Fibroblast of the aortic adventitia (primary cell): ENCODE results near the gene CD47. TPM values are rescaled to one million over a fixed set of nuclear protein-coding genes. Genes with fewer than 3 reads are reported as not detected.

Experiments
- DNase-seq: peaks from one replicate; pipeline ENCODE4 v3.0.0-alpha.2; 2010; ENCODE audit warnings: low read depth
- H3K4me3 ChIP-seq: 2 replicates; pipeline ENCODE4 v1.5.1; 2011; ENCODE audit warnings: low read depth, mild to moderate bottlenecking, control low read depth, low read length, moderate library complexity
- CTCF ChIP-seq: IDR thresholded peaks from 2 replicates; pipeline ENCODE4 v1.5.1; 2011; ENCODE audit warnings: mild to moderate bottlenecking, low read length, control low read depth, inconsistent platforms; ENCODE audit not compliant: insufficient read depth
- total RNA-seq: library from RNA; depleted of rRNA; stranded (reverse); fragments of >200 nt; gene quantifications from 2 replicates; pipeline ENCODE4 v1.2.3, GENCODE V29; 2012; ENCODE audit warnings: low replicate concordance

Gene CD47
- total RNA-seq, 1 donor: 113 TPM

GRCh38 chr3:108021533-108021932, 69.3 kb downstream of the CD47 start:
- no peak for TF ChIP-seq CTCF
- DNase-seq: no peak
- H3K4me3 ChIP-seq: no peak overlapping the region

- no peak for TF ChIP-seq CTCF
- H3K4me3 ChIP-seq: no peak overlapping the region
- no peak for DNase-seq
These were observed 69.7 kb downstream of the CD47 start for GRCh38 chr3:108021131-108021530.

- no peak overlapping the region for H3K4me3 ChIP-seq
- DNase-seq: no peak
- no peak for TF ChIP-seq CTCF
These were observed 72.3 kb downstream of the CD47 start for GRCh38 chr3:108018552-108018951.

GRCh38 chr3:108017587-108017986, 73.2 kb downstream of the CD47 start:
- no peak for DNase-seq
- TF ChIP-seq CTCF: no peak
- H3K4me3 ChIP-seq: no peak overlapping the region

- H3K4me3 ChIP-seq: no peak overlapping the region
- TF ChIP-seq CTCF: no peak
- DNase-seq: no peak
These were observed 75.9 kb downstream of the CD47 start for GRCh38 chr3:108014943-108015342.

GRCh38 chr3:108013141-108014055, 77.4 kb downstream of the CD47 start:
- no peak for TF ChIP-seq CTCF
- DNase-seq: no peak
- H3K4me3 ChIP-seq: no peak overlapping the region
